HepG2 (cell line): ENCODE data around the gene CIAPIN1. TPM values are rescaled to one million over a fixed set of nuclear protein-coding genes. Genes with fewer than 3 reads are reported as not detected.

Experiments used
- BHLHE40 ChIP-seq: IDR thresholded peaks from 2 replicates; pipeline ENCODE4 v1.6.1; 2011; ENCODE audit warnings: low read length, improper control_type of control experiment
- FOXC1 ChIP-seq: sonication (generic); formaldehyde crosslinking; IDR thresholded peaks from 2 replicates; pipeline ENCODE4 v1.8.0; 2022; ENCODE audit warnings: mild to moderate bottlenecking, missing genetic modification reagents, borderline replicate concordance
- MXI1 ChIP-seq: IDR thresholded peaks from 3 replicates; pipeline ENCODE4 v1.6.1; 2012; ENCODE audit warnings: low read depth, low read length, inconsistent platforms, borderline replicate concordance
- PAWR ChIP-seq: sonication (generic); formaldehyde crosslinking; IDR thresholded peaks from 2 replicates; pipeline ENCODE4 v1.4.0; 2020; ENCODE audit warnings: missing genetic modification reagents, mild to moderate bottlenecking, borderline replicate concordance
- RELA ChIP-seq: sonication (generic); formaldehyde crosslinking; IDR thresholded peaks from 2 replicates; pipeline ENCODE4 v1.4.0; 2020; ENCODE audit warnings: missing genetic modification reagents
- TSC22D2 ChIP-seq: sonication (generic); formaldehyde crosslinking; IDR thresholded peaks from 2 replicates; pipeline ENCODE4 v1.5.1; 2020; ENCODE audit warnings: missing genetic modification reagents, mild to moderate bottlenecking, borderline replicate concordance
- ZNF326 ChIP-seq: sonication (generic); formaldehyde crosslinking; IDR thresholded peaks from 2 replicates; pipeline ENCODE4 v1.4.0; 2020; ENCODE audit warnings: missing genetic modification reagents, borderline replicate concordance
- polyA plus RNA-seq, 8 experiments: library from polyadenylated mRNA; depleted of rRNA in 3 of 8; stranded (reverse) in 7 of 8; unstranded in 1 of 8; fragments of >200 nt; fragmentation: Illumina TruSeq in 4 of 8; extraction: Trizol in 4 of 8; gene quantifications; 2 replicates each; pipeline versions ENCODE4 v1.2.1 to v1.2.3, GENCODE V29; 2011 to 2016; ENCODE audit warnings: low read depth in 4 of 8, missing spikeins in 1 of 8, mixed read lengths in 1 of 8; ENCODE audit not compliant: insufficient read depth in 1 of 8
- total RNA-seq, 5 experiments: library from RNA; depleted of rRNA; stranded (reverse); fragments of >200 nt; fragmentation: Illumina TruSeq; extraction: Trizol; gene quantifications; 2 replicates each; pipeline ENCODE4 v1.2.3, GENCODE V29; 2016; ENCODE audit warnings: low read depth in 1 of 5
- TF ChIP-seq, protein P1 (sequence below), 2 experiments: fragments of 450-650 bp in 1 of 2; sonication (generic) in 1 of 2; formaldehyde crosslinking in 1 of 2; IDR thresholded peaks; 2 replicates each; pipeline versions ENCODE4 v1.6.1 to v1.8.0; 2016 to 2022; ENCODE audit warnings: antibody characterized with exemption in 1 of 2, mild to moderate bottlenecking in 1 of 2, missing genetic modification reagents in 1 of 2
- TF ChIP-seq, protein P2 (sequence below): sonication (generic); formaldehyde crosslinking; conservative IDR thresholded peaks from 2 replicates; pipeline ENCODE4 v1.8.0; 2022; ENCODE audit warnings: missing genetic modification reagents
- TF ChIP-seq, protein P3 (sequence below): sonication (generic); formaldehyde crosslinking; IDR thresholded peaks from 2 replicates; pipeline ENCODE4 v1.5.1; 2020; ENCODE audit warnings: mild to moderate bottlenecking, missing genetic modification reagents, moderate library complexity
- TF ChIP-seq, protein P4 (sequence below): sonication (generic); formaldehyde crosslinking; IDR thresholded peaks from 2 replicates; pipeline ENCODE4 v1.4.0; 2020; ENCODE audit warnings: missing genetic modification reagents, mild to moderate bottlenecking, borderline replicate concordance

CIAPIN1 gene
- total and polyA plus RNA-seq, 2 of the 13 experiments (the other 11 are each of a cell fraction or from before 2014, with no cell fraction given), result 69.3 to 89.7 TPM

DNA sequence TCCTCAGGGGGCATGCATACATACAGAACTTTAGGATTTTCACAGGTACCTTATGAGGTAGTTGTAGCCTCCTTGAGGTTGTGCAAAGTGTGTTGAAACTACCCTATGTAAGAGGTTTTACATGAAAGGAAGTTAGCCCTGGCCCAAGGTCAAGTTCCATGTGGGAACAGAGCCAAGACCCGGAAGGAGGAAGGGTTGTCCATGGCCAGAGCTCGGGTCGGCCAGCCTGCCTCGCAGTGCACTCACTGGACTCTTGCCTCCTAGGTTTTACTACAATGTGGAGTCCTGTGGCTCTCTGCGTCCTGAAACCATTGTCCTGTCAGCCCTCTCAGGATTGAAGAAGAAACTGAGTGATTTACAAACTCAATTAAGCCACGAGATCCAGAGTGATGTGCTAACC lies 23.5 kb upstream of the CIAPIN1 start (continued):
- TF ChIP-seq, protein P1, sequence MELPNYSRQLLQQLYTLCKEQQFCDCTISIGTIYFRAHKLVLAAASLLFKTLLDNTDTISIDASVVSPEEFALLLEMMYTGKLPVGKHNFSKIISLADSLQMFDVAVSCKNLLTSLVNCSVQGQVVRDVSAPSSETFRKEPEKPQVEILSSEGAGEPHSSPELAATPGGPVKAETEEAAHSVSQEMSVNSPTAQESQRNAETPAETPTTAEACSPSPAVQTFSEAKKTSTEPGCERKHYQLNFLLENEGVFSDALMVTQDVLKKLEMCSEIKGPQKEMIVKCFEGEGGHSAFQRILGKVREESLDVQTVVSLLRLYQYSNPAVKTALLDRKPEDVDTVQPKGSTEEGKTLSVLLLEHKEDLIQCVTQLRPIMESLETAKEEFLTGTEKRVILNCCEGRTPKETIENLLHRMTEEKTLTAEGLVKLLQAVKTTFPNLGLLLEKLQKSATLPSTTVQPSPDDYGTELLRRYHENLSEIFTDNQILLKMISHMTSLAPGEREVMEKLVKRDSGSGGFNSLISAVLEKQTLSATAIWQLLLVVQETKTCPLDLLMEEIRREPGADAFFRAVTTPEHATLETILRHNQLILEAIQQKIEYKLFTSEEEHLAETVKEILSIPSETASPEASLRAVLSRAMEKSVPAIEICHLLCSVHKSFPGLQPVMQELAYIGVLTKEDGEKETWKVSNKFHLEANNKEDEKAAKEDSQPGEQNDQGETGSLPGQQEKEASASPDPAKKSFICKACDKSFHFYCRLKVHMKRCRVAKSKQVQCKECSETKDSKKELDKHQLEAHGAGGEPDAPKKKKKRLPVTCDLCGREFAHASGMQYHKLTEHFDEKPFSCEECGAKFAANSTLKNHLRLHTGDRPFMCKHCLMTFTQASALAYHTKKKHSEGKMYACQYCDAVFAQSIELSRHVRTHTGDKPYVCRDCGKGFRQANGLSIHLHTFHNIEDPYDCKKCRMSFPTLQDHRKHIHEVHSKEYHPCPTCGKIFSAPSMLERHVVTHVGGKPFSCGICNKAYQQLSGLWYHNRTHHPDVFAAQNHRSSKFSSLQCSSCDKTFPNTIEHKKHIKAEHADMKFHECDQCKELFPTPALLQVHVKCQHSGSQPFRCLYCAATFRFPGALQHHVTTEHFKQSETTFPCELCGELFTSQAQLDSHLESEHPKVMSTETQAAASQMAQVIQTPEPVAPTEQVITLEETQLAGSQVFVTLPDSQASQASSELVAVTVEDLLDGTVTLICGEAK (IDR thresholded peaks at IDR 0.05), result no peak
- TF ChIP-seq, protein P1 (CRISPR knock-in tag; IDR thresholded peaks at IDR 0.05), result 0 out of 2 replicates have a peak, but pooled peaks have one; percentile 4
- no peak for TF ChIP-seq PAWR (CRISPR knock-in tag)
- TF ChIP-seq TSC22D2 (CRISPR knock-in tag), result no peak
- no peak for TF ChIP-seq ZNF326 (CRISPR knock-in tag)
- TF ChIP-seq, protein P2, sequence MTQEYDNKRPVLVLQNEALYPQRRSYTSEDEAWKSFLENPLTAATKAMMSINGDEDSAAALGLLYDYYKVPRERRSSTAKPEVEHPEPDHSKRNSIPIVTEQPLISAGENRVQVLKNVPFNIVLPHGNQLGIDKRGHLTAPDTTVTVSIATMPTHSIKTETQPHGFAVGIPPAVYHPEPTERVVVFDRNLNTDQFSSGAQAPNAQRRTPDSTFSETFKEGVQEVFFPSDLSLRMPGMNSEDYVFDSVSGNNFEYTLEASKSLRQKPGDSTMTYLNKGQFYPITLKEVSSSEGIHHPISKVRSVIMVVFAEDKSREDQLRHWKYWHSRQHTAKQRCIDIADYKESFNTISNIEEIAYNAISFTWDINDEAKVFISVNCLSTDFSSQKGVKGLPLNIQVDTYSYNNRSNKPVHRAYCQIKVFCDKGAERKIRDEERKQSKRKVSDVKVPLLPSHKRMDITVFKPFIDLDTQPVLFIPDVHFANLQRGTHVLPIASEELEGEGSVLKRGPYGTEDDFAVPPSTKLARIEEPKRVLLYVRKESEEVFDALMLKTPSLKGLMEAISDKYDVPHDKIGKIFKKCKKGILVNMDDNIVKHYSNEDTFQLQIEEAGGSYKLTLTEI, result no peak
- TF ChIP-seq, protein P3, sequence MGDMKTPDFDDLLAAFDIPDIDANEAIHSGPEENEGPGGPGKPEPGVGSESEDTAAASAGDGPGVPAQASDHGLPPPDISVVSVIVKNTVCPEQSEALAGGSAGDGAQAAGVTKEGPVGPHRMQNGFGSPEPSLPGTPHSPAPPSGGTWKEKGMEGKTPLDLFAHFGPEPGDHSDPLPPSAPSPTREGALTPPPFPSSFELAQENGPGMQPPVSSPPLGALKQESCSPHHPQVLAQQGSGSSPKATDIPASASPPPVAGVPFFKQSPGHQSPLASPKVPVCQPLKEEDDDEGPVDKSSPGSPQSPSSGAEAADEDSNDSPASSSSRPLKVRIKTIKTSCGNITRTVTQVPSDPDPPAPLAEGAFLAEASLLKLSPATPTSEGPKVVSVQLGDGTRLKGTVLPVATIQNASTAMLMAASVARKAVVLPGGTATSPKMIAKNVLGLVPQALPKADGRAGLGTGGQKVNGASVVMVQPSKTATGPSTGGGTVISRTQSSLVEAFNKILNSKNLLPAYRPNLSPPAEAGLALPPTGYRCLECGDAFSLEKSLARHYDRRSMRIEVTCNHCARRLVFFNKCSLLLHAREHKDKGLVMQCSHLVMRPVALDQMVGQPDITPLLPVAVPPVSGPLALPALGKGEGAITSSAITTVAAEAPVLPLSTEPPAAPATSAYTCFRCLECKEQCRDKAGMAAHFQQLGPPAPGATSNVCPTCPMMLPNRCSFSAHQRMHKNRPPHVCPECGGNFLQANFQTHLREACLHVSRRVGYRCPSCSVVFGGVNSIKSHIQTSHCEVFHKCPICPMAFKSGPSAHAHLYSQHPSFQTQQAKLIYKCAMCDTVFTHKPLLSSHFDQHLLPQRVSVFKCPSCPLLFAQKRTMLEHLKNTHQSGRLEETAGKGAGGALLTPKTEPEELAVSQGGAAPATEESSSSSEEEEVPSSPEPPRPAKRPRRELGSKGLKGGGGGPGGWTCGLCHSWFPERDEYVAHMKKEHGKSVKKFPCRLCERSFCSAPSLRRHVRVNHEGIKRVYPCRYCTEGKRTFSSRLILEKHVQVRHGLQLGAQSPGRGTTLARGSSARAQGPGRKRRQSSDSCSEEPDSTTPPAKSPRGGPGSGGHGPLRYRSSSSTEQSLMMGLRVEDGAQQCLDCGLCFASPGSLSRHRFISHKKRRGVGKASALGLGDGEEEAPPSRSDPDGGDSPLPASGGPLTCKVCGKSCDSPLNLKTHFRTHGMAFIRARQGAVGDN, result peak; percentile 55
- no peak for TF ChIP-seq BHLHE40
- TF ChIP-seq, protein P4, sequence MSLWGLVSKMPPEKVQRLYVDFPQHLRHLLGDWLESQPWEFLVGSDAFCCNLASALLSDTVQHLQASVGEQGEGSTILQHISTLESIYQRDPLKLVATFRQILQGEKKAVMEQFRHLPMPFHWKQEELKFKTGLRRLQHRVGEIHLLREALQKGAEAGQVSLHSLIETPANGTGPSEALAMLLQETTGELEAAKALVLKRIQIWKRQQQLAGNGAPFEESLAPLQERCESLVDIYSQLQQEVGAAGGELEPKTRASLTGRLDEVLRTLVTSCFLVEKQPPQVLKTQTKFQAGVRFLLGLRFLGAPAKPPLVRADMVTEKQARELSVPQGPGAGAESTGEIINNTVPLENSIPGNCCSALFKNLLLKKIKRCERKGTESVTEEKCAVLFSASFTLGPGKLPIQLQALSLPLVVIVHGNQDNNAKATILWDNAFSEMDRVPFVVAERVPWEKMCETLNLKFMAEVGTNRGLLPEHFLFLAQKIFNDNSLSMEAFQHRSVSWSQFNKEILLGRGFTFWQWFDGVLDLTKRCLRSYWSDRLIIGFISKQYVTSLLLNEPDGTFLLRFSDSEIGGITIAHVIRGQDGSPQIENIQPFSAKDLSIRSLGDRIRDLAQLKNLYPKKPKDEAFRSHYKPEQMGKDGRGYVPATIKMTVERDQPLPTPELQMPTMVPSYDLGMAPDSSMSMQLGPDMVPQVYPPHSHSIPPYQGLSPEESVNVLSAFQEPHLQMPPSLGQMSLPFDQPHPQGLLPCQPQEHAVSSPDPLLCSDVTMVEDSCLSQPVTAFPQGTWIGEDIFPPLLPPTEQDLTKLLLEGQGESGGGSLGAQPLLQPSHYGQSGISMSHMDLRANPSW (CRISPR knock-in tag), result no peak
- 0 out of 2 replicates have a peak, but pooled peaks have one; percentile 32 for TF ChIP-seq FOXC1 (CRISPR knock-in tag)
- 0 out of 3 replicates have a peak, but pooled peaks have one; percentile 29 for TF ChIP-seq MXI1
- TF ChIP-seq RELA (CRISPR knock-in tag), result no peak
